CD8-positive, alpha-beta memory T cell (primary cell): ENCODE results near the gene EPHB1. TPM values are rescaled to one million over a fixed set of nuclear protein-coding genes. Genes with fewer than 3 reads are reported as not detected.

ENCODE experiments used
- CTCF ChIA-PET: fragments of 350-600 bp; sonication (Branson Sonifier 250); formaldehyde crosslinking; loops from one replicate; lab custom pipeline; 2021; ENCODE audit warnings: antibody characterized with exemption; lab: Charles Lee
- POLR2A ChIA-PET: fragments of 350-600 bp; sonication (Branson Sonifier 250); formaldehyde crosslinking; loops from one replicate; lab custom pipeline; 2021; ENCODE audit warnings: antibody characterized with exemption; lab: Charles Lee
- DNase-seq, 5 donors: peaks; one replicate each; pipeline versions ENCODE4 v3.0.0 to v3.0.0-alpha.2; 2020 to 2022; ENCODE audit warnings: mixed read lengths in 1 of 5
- H3K27ac ChIP-seq: one replicate; pipeline ENCODE4 v1.7.0; 2013; ENCODE audit warnings: low read depth, mild to moderate bottlenecking, low read length, moderate library complexity
- H3K27me3 ChIP-seq: 2 replicates; pipeline ENCODE4 v1.7.0; 2013; ENCODE audit warnings: low read length, mild to moderate bottlenecking; ENCODE audit not compliant: insufficient read depth, poor library complexity, severe bottlenecking
- H3K36me3 ChIP-seq: 2 replicates; pipeline ENCODE4 v1.7.0; 2013; ENCODE audit warnings: mild to moderate bottlenecking, low read length, moderate library complexity; ENCODE audit not compliant: insufficient read depth
- H3K4me1 ChIP-seq: 2 replicates; pipeline ENCODE4 v1.7.0; 2013; ENCODE audit warnings: mild to moderate bottlenecking, low read length, moderate library complexity; ENCODE audit not compliant: insufficient read depth
- H3K4me3 ChIP-seq: 2 replicates; pipeline ENCODE4 v1.7.0; 2013; ENCODE audit warnings: mild to moderate bottlenecking, low read length
- H3K9me3 ChIP-seq: 2 replicates; pipeline ENCODE4 v1.7.0; 2013; ENCODE audit warnings: mild to moderate bottlenecking, low read length
- H3K27ac Mint-ChIP-seq, 8 donors: one replicate each; pipeline ENCODE4 v1.8.0; 2020 to 2021; ENCODE audit warnings: mixed read lengths in 8 of 8, mild to moderate bottlenecking in 6 of 8, inconsistent platforms in 3 of 8, moderate library complexity in 3 of 8
- H3K27me3 Mint-ChIP-seq, 2 donors: one replicate each; pipeline ENCODE4 v1.8.0; 2020 to 2021; ENCODE audit warnings: mixed read lengths in 2 of 2, mild to moderate bottlenecking in 1 of 2, moderate library complexity in 1 of 2
- H3K36me3 Mint-ChIP-seq, 3 donors: one replicate each; pipeline ENCODE4 v1.8.0; 2020 to 2021; ENCODE audit warnings: mixed read lengths in 3 of 3, inconsistent platforms in 1 of 3, mild to moderate bottlenecking in 1 of 3
- H3K4me1 Mint-ChIP-seq, 3 donors: one replicate each; pipeline ENCODE4 v1.8.0; 2020 to 2021; ENCODE audit warnings: mixed read lengths in 3 of 3, inconsistent platforms in 1 of 3, mild to moderate bottlenecking in 1 of 3
- H3K4me3 Mint-ChIP-seq, 7 donors: one replicate each; pipeline ENCODE4 v1.8.0; 2020 to 2021; ENCODE audit warnings: mixed read lengths in 7 of 7, mild to moderate bottlenecking in 6 of 7, moderate library complexity in 4 of 7, inconsistent platforms in 2 of 7
- H3K9me3 Mint-ChIP-seq, 5 donors: one replicate each; pipeline ENCODE4 v1.8.0; 2020 to 2022; ENCODE audit warnings: mixed read lengths in 5 of 5, mild to moderate bottlenecking in 3 of 5, moderate library complexity in 2 of 5, inconsistent platforms in 1 of 5
- polyA plus RNA-seq: library from polyadenylated mRNA; unstranded; fragments of 300-500 nt; fragmentation: Illumina TruSeq; gene quantifications from one replicate; pipeline ENCODE4 v1.2.3, GENCODE V29; 2021
- total RNA-seq, 2 experiments: library from RNA; stranded (reverse); gene quantifications; one replicate each; pipeline ENCODE4 v1.2.3, GENCODE V29; 2021

EPHB1 gene
- total and polyA plus RNA-seq, 3 experiments from 2014 or later: 0.10 TPM; not detected in 2

GRCh38 chr3:134892761-134893160, 97.7 kb downstream of the EPHB1 start:
- no peak overlapping the region for H3K27ac Mint-ChIP-seq
- no peaks in the 10 kb centered on the region for H3K36me3 Mint-ChIP-seq

GRCh38 chr3:134894533-134894932, 99.5 kb downstream of the EPHB1 start:
- POLR2A ChIA-PET: no interaction called here
- no peak for DNase-seq
- H3K4me1 Mint-ChIP-seq: no peaks in the 10 kb centered on the region

More at GRCh38 chr3:134892761-134893160, 97.7 kb downstream of the EPHB1 start:
- peaks cover 0 to 3% of the 10 kb centered on the region in 2 donors for H3K27me3 Mint-ChIP-seq
- ChIA-PET CTCF (no interaction called here), POLR2A (no interaction called here)
- Histone ChIP-seq H3K36me3 (no peaks in the 10 kb centered on the region), H3K4me3 (no peak overlapping the region), H3K27me3 (no peaks in the 10 kb centered on the region), H3K4me1 (no peaks in the 10 kb centered on the region), H3K9me3 (no peaks in the 10 kb centered on the region), H3K27ac (no peak overlapping the region)
- H3K4me1 Mint-ChIP-seq: no peaks in the 10 kb centered on the region
- H3K4me3 Mint-ChIP-seq: no peak overlapping the region
- DNase-seq: no peak
- no peaks in the 10 kb centered on the region for H3K9me3 Mint-ChIP-seq

GRCh38 chr3:134895181-134895580, 100.1 kb downstream of the EPHB1 start:
- Mint-ChIP-seq H3K4me3 (no peak overlapping the region), H3K36me3 (no peaks in the 10 kb centered on the region), H3K9me3 (no peaks in the 10 kb centered on the region), H3K27me3 (peaks cover 0 to 3% of the 10 kb centered on the region in 2 donors), H3K27ac (no peak overlapping the region), H3K4me1 (no peaks in the 10 kb centered on the region)
- H3K4me1 ChIP-seq: no peaks in the 10 kb centered on the region
- H3K9me3 ChIP-seq: no peaks in the 10 kb centered on the region
- H3K4me3 ChIP-seq: no peak overlapping the region
- no peak overlapping the region for H3K27ac ChIP-seq
- no peaks in the 10 kb centered on the region for H3K27me3 ChIP-seq
- ChIA-PET POLR2A (no interaction called here), CTCF (no interaction called here)
- DNase-seq: no peak
- H3K36me3 ChIP-seq: no peaks in the 10 kb centered on the region

More at GRCh38 chr3:134894533-134894932, 99.5 kb downstream of the EPHB1 start:
- Histone ChIP-seq H3K9me3 (no peaks in the 10 kb centered on the region), H3K27ac (no peak overlapping the region), H3K27me3 (no peaks in the 10 kb centered on the region), H3K36me3 (no peaks in the 10 kb centered on the region), H3K4me3 (no peak overlapping the region), H3K4me1 (no peaks in the 10 kb centered on the region)
- CTCF ChIA-PET: no interaction called here
- no peak overlapping the region for H3K27ac Mint-ChIP-seq
- peaks cover 0 to 3% of the 10 kb centered on the region in 2 donors for H3K27me3 Mint-ChIP-seq
- H3K36me3 Mint-ChIP-seq: no peaks in the 10 kb centered on the region
- no peak overlapping the region for H3K4me3 Mint-ChIP-seq
- H3K9me3 Mint-ChIP-seq: no peaks in the 10 kb centered on the region

GRCh38 chr3:134896141-134896540, 101.1 kb downstream of the EPHB1 start:
- H3K4me1 ChIP-seq: no peaks in the 10 kb centered on the region
- Mint-ChIP-seq H3K4me3 (no peak overlapping the region), H3K4me1 (no peaks in the 10 kb centered on the region), H3K27me3 (peaks cover 0 to 3% of the 10 kb centered on the region in 2 donors), H3K27ac (no peak overlapping the region), H3K36me3 (no peaks in the 10 kb centered on the region), H3K9me3 (no peaks in the 10 kb centered on the region)
- no peak overlapping the region for H3K4me3 ChIP-seq
- H3K27ac ChIP-seq: no peak overlapping the region
- ChIA-PET CTCF (no interaction called here), POLR2A (no interaction called here)
- no peaks in the 10 kb centered on the region for H3K9me3 ChIP-seq
- no peaks in the 10 kb centered on the region for H3K36me3 ChIP-seq
- no peak for DNase-seq
- H3K27me3 ChIP-seq: no peaks in the 10 kb centered on the region

GRCh38 chr3:134896696-134897095, 101.6 kb downstream of the EPHB1 start:
- no peaks in the 10 kb centered on the region for H3K4me1 Mint-ChIP-seq
- H3K27ac Mint-ChIP-seq: no peak overlapping the region
- no peak for DNase-seq
- no peaks in the 10 kb centered on the region for H3K36me3 Mint-ChIP-seq
- H3K4me3 Mint-ChIP-seq: no peak overlapping the region
- ChIA-PET POLR2A (no interaction called here), CTCF (no interaction called here)
- no peaks in the 10 kb centered on the region for H3K9me3 ChIP-seq
- H3K4me3 ChIP-seq: no peak overlapping the region
- H3K36me3 ChIP-seq: no peaks in the 10 kb centered on the region
- no peaks in the 10 kb centered on the region for H3K9me3 Mint-ChIP-seq
- no peaks in the 10 kb centered on the region for H3K27me3 ChIP-seq
- H3K27me3 Mint-ChIP-seq: peaks cover 0 to 3% of the 10 kb centered on the region in 2 donors
- H3K27ac ChIP-seq: no peak overlapping the region
- H3K4me1 ChIP-seq: no peaks in the 10 kb centered on the region

GRCh38 chr3:134897391-134898141, 102.5 kb downstream of the EPHB1 start:
- ChIA-PET POLR2A (no interaction called here), CTCF (no interaction called here)
- H3K4me1 Mint-ChIP-seq: no peaks in the 10 kb centered on the region
- Histone ChIP-seq H3K27me3 (no peaks in the 10 kb centered on the region), H3K4me3 (no peak overlapping the region), H3K9me3 (no peaks in the 10 kb centered on the region), H3K36me3 (no peaks in the 10 kb centered on the region), H3K4me1 (no peaks in the 10 kb centered on the region), H3K27ac (no peak overlapping the region)
- DNase-seq: no peak
- no peaks in the 10 kb centered on the region for H3K9me3 Mint-ChIP-seq
- no peak overlapping the region for H3K4me3 Mint-ChIP-seq
- no peak overlapping the region for H3K27ac Mint-ChIP-seq
- no peaks in the 10 kb centered on the region for H3K36me3 Mint-ChIP-seq
- H3K27me3 Mint-ChIP-seq: peaks cover 0 to 3% of the 10 kb centered on the region in 2 donors

GRCh38 chr3:134898181-134898754, 103.2 kb downstream of the EPHB1 start:
- H3K36me3 Mint-ChIP-seq: no peaks in the 10 kb centered on the region

GRCh38 chr3:134899786-134900185, 104.7 kb downstream of the EPHB1 start:
- no peaks in the 10 kb centered on the region for H3K9me3 ChIP-seq
- Mint-ChIP-seq H3K27me3 (peaks cover 0 to 2% of the 10 kb centered on the region in 2 donors), H3K36me3 (no peaks in the 10 kb centered on the region), H3K27ac (no peak overlapping the region), H3K4me3 (no peak overlapping the region), H3K9me3 (no peaks in the 10 kb centered on the region), H3K4me1 (peaks cover 0 to 12% (median 0%) of the 10 kb centered on the region in 3 donors)
- H3K27ac ChIP-seq: no peak overlapping the region
- ChIA-PET POLR2A (no interaction called here), CTCF (no interaction called here)
- no peak for DNase-seq
- no peaks in the 10 kb centered on the region for H3K4me1 ChIP-seq
- H3K27me3 ChIP-seq: no peaks in the 10 kb centered on the region
- H3K4me3 ChIP-seq: no peak overlapping the region
- H3K36me3 ChIP-seq: no peaks in the 10 kb centered on the region

More at GRCh38 chr3:134898181-134898754, 103.2 kb downstream of the EPHB1 start:
- Mint-ChIP-seq H3K27me3 (no peaks in the 10 kb centered on the region), H3K9me3 (no peaks in the 10 kb centered on the region), H3K4me3 (no peak overlapping the region), H3K4me1 (no peaks in the 10 kb centered on the region), H3K27ac (no peak overlapping the region)
- no peaks in the 10 kb centered on the region for H3K4me1 ChIP-seq
- ChIA-PET POLR2A (no interaction called here), CTCF (no interaction called here)
- H3K27ac ChIP-seq: no peak overlapping the region
- H3K4me3 ChIP-seq: no peak overlapping the region
- no peaks in the 10 kb centered on the region for H3K36me3 ChIP-seq
- no peaks in the 10 kb centered on the region for H3K27me3 ChIP-seq
- H3K9me3 ChIP-seq: no peaks in the 10 kb centered on the region
- no peak for DNase-seq
